H9 (cell line): ENCODE results near the gene KIF23. TPM values are rescaled to one million over a fixed set of nuclear protein-coding genes. Genes with fewer than 3 reads are reported as not detected.

Source experiments
- DNase-seq: peaks from one replicate; pipeline ENCODE4 v3.0.0-alpha.2; 2017
- H2AFZ ChIP-seq: one replicate; pipeline ENCODE4 v1.6.1; 2013; ENCODE audit warnings: mild to moderate bottlenecking, low read length, control low read depth, moderate library complexity
- H2AK5ac ChIP-seq: 2 replicates; pipeline ENCODE4 v1.6.1; 2013; ENCODE audit warnings: low read length, control low read depth, mixed read lengths; ENCODE audit not compliant: insufficient read length
- H2BK120ac ChIP-seq: one replicate; pipeline ENCODE4 v1.6.1; 2013; ENCODE audit warnings: low read depth, mild to moderate bottlenecking, low read length, control low read depth, inconsistent platforms; ENCODE audit not compliant: poor library complexity, severe bottlenecking
- H2BK12ac ChIP-seq: 2 replicates; pipeline ENCODE4 v1.6.1; 2013; ENCODE audit warnings: low read length, control low read depth, mixed read lengths, low read depth; ENCODE audit not compliant: insufficient read length
- H2BK15ac ChIP-seq: 2 replicates; pipeline ENCODE4 v1.6.1; 2013; ENCODE audit warnings: low read depth, low read length, control low read depth
- H2BK20ac ChIP-seq: one replicate; pipeline ENCODE4 v1.6.1; 2013; ENCODE audit warnings: low read depth, mild to moderate bottlenecking, low read length, control low read depth, inconsistent platforms; ENCODE audit not compliant: poor library complexity, severe bottlenecking
- H2BK5ac ChIP-seq: 2 replicates; pipeline ENCODE4 v1.6.1; 2013; ENCODE audit warnings: low read length, control low read depth, mixed read lengths; ENCODE audit not compliant: insufficient read length
- H3K14ac ChIP-seq: 2 replicates; pipeline ENCODE4 v1.6.1; 2013; ENCODE audit warnings: low read length, control low read depth; ENCODE audit not compliant: insufficient read depth
- H3K18ac ChIP-seq: 2 replicates; pipeline ENCODE4 v1.6.1; 2013; ENCODE audit warnings: low read depth, mild to moderate bottlenecking, mixed read lengths, low read length, control low read depth; ENCODE audit not compliant: insufficient read length
- H3K23ac ChIP-seq: 2 replicates; pipeline ENCODE4 v1.6.1; 2013; ENCODE audit warnings: low read length, control low read depth, mixed read lengths, low read depth; ENCODE audit not compliant: insufficient read length
- H3K23me2 ChIP-seq: 2 replicates; pipeline ENCODE4 v1.6.1; 2013; ENCODE audit warnings: low read depth, mild to moderate bottlenecking, mixed read lengths, low read length, control low read depth; ENCODE audit not compliant: insufficient read length, poor library complexity, severe bottlenecking
- H3K27ac ChIP-seq: 2 replicates; pipeline ENCODE4 v1.5.1; 2013; ENCODE audit warnings: low read length, control low read depth, mixed read lengths, low read depth; ENCODE audit not compliant: insufficient read length
- H3K27me3 ChIP-seq: 2 replicates; pipeline ENCODE4 v1.6.1; 2013; ENCODE audit warnings: low read length, control low read depth, inconsistent platforms; ENCODE audit not compliant: insufficient read depth
- H3K4ac ChIP-seq: 2 replicates; pipeline ENCODE4 v1.6.1; 2013; ENCODE audit warnings: low read depth, mild to moderate bottlenecking, control low read depth, inconsistent platforms, low read length, moderate library complexity
- H3K4me1 ChIP-seq: 2 replicates; pipeline ENCODE4 v1.6.1; 2013; ENCODE audit warnings: low read length, control low read depth, inconsistent platforms; ENCODE audit not compliant: insufficient read depth
- H3K4me2 ChIP-seq: 2 replicates; pipeline ENCODE4 v1.6.1; 2013; ENCODE audit warnings: low read length, control low read depth, mixed read lengths; ENCODE audit not compliant: insufficient read length, insufficient read depth
- H3K56ac ChIP-seq: 2 replicates; pipeline ENCODE4 v1.6.1; 2013; ENCODE audit warnings: low read depth, mild to moderate bottlenecking, mixed read lengths, low read length, control low read depth; ENCODE audit not compliant: insufficient read length
- H3K79me1 ChIP-seq: 2 replicates; pipeline ENCODE4 v1.6.1; 2013; ENCODE audit warnings: low read depth, mild to moderate bottlenecking, moderate library complexity, low read length, control low read depth, inconsistent platforms; ENCODE audit not compliant: insufficient read depth, poor library complexity, severe bottlenecking
- H3K79me2 ChIP-seq: 2 replicates; pipeline ENCODE4 v1.6.1; 2013; ENCODE audit warnings: low read length, control low read depth, inconsistent platforms; ENCODE audit not compliant: insufficient read depth
- H3K9ac ChIP-seq: 2 replicates; pipeline ENCODE4 v1.6.1; 2013; ENCODE audit warnings: low read length, control low read depth, mixed read lengths; ENCODE audit not compliant: insufficient read length; ENCODE audit errors: extremely low read depth
- H3K9me3 ChIP-seq: one replicate; pipeline ENCODE4 v1.6.1; 2013; ENCODE audit warnings: low read depth, low read length, inconsistent platforms; ENCODE audit not compliant: control insufficient read depth
- H3T11ph ChIP-seq: one replicate; pipeline ENCODE4 v1.6.1; 2013; ENCODE audit warnings: mild to moderate bottlenecking, low read length, control low read depth, inconsistent platforms
- H4K20me1 ChIP-seq: one replicate; pipeline ENCODE4 v1.6.1; 2013; ENCODE audit not compliant: control insufficient read depth, insufficient read length, insufficient read depth
- H4K5ac ChIP-seq: 2 replicates; pipeline ENCODE4 v1.6.1; 2013; ENCODE audit warnings: low read depth, mild to moderate bottlenecking, mixed read lengths, low read length, control low read depth; ENCODE audit not compliant: insufficient read length
- H4K8ac ChIP-seq: replicated peaks from 2 replicates; pipeline ENCODE4 v1.6.1; 2013; ENCODE audit warnings: low read length, control low read depth, mixed read lengths, low read depth; ENCODE audit not compliant: insufficient read length
- H4K91ac ChIP-seq: 2 replicates; pipeline ENCODE4 v1.6.1; 2013; ENCODE audit warnings: low read depth, mild to moderate bottlenecking, moderate library complexity, mixed read lengths, low read length, control low read depth; ENCODE audit not compliant: insufficient read length
- H3K27ac Mint-ChIP-seq, 3 experiments: 2 replicates in 2 of 3; 3 replicates in 1 of 3; pipeline ENCODE4 v1.8.0; 2020 to 2021; ENCODE audit warnings: mixed read lengths in 3 of 3, mild to moderate bottlenecking in 1 of 3, moderate library complexity in 1 of 3
- H3K27me3 Mint-ChIP-seq: 2 replicates; pipeline ENCODE4 v1.8.0; 2021; ENCODE audit warnings: low read depth, mild to moderate bottlenecking, moderate library complexity, mixed read lengths
- H3K36me3 Mint-ChIP-seq, 3 experiments: 2 replicates in 2 of 3; 3 replicates in 1 of 3; pipeline ENCODE4 v1.8.0; 2020 to 2021; ENCODE audit warnings: low read depth in 3 of 3, mixed read lengths in 3 of 3; ENCODE audit not compliant: insufficient read depth in 1 of 3
- H3K4me1 Mint-ChIP-seq, 2 experiments: 2 replicates each; pipeline ENCODE4 v1.8.0; 2020; ENCODE audit warnings: mixed read lengths in 2 of 2
- H3K4me3 Mint-ChIP-seq, 2 experiments: 2 replicates in 1 of 2; 3 replicates in 1 of 2; pipeline ENCODE4 v1.8.0; 2020 to 2021; ENCODE audit warnings: mild to moderate bottlenecking in 2 of 2, mixed read lengths in 2 of 2, moderate library complexity in 1 of 2
- H3K9me3 Mint-ChIP-seq, 2 experiments: 2 replicates in 1 of 2; 3 replicates in 1 of 2; pipeline ENCODE4 v1.8.0; 2020; ENCODE audit warnings: mild to moderate bottlenecking in 2 of 2, mixed read lengths in 2 of 2, moderate library complexity in 1 of 2
- WGBS: extraction: QIAGEN DNeasy Blood & Tissue Kit; methylation state at CpG from one replicate; pipeline ENCODE4 v1.1.7; 2013; ENCODE audit warnings: missing lambda C conversion rate, low lambda C conversion rate, mixed read lengths; ENCODE audit not compliant: insufficient read length; ENCODE audit errors: extremely low coverage; 5-methylcytosine and 5-hydroxymethylcytosine counted together
- total RNA-seq: library from RNA; stranded (reverse); gene quantifications from 2 replicates; pipeline ENCODE4 v1.2.1, GENCODE V29; 2021
- TF ChIP-seq, protein P1 (sequence below): fragments of 200-600 bp; sonication (generic); conservative IDR thresholded peaks from 3 replicates; pipeline ENCODE4 v1.8.0; 2021; ENCODE audit warnings: antibody characterized with exemption, mild to moderate bottlenecking

Gene KIF23
- total RNA-seq, 1 experiment from 2014 or later = 55.4 TPM

- Histone ChIP-seq H3K9me3 (no peaks in the 10 kb centered on the region), H2AFZ (no peak overlapping the region), H3K23me2 (no peaks in the 10 kb centered on the region), H3K56ac (no peak overlapping the region), H4K8ac (no peak overlapping the region), H3K27ac (no peak overlapping the region), H3K18ac (no peak overlapping the region), H3K4me1 (no peaks in the 10 kb centered on the region), H3K79me1 (no peaks in the 10 kb centered on the region), H4K5ac (no peak overlapping the region), H3K14ac (no peak overlapping the region), H3T11ph (no peak overlapping the region), H2BK15ac (no peak overlapping the region), H3K27me3 (no peaks in the 10 kb centered on the region), H2AK5ac (no peak overlapping the region), H4K91ac (no peak overlapping the region), H3K23ac (no peak overlapping the region), H3K4ac (no peak overlapping the region), H2BK5ac (no peak overlapping the region), H3K4me2 (no peak overlapping the region), H4K20me1 (no peaks in the 10 kb centered on the region), H2BK20ac (no peak overlapping the region), H3K79me2 (no peaks in the 10 kb centered on the region), H2BK12ac (no peak overlapping the region), H2BK120ac (no peak overlapping the region), H3K9ac (no peak overlapping the region)
- Mint-ChIP-seq H3K9me3 (peaks cover 4% of the 10 kb centered on the region in 2 experiments), H3K4me3 (no peak overlapping the region), H3K4me1 (no peaks in the 10 kb centered on the region; a peak in 1 of 4 replicates), H3K36me3 (peaks cover 0 to 6% (median 4%) of the 10 kb centered on the region in 3 experiments; a peak in 1 of 7 replicates), H3K27ac (no peak overlapping the region), H3K27me3 (peaks cover 2% of the 10 kb centered on the region; the same call in 1 of the 2 replicates)
- no peak for DNase-seq
- TF ChIP-seq, protein P1, sequence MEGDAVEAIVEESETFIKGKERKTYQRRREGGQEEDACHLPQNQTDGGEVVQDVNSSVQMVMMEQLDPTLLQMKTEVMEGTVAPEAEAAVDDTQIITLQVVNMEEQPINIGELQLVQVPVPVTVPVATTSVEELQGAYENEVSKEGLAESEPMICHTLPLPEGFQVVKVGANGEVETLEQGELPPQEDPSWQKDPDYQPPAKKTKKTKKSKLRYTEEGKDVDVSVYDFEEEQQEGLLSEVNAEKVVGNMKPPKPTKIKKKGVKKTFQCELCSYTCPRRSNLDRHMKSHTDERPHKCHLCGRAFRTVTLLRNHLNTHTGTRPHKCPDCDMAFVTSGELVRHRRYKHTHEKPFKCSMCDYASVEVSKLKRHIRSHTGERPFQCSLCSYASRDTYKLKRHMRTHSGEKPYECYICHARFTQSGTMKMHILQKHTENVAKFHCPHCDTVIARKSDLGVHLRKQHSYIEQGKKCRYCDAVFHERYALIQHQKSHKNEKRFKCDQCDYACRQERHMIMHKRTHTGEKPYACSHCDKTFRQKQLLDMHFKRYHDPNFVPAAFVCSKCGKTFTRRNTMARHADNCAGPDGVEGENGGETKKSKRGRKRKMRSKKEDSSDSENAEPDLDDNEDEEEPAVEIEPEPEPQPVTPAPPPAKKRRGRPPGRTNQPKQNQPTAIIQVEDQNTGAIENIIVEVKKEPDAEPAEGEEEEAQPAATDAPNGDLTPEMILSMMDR = no peak
- no CpG with 5 or more reads among the region's 8 CpGs for WGBS
These were observed 38.9 kb upstream of the KIF23 start for GRCh38 chr15:69375151-69375790.
